Gastrocnemius medialis (tissue), 4 donors: ENCODE measurements around the gene PRKN.

Experiments used
- POLR2A ChIP-seq, 2 donors: fragments of 450-650 bp; IDR thresholded peaks; one replicate each; pipeline ENCODE4 v1.6.1; 2017; ENCODE audit warnings: antibody characterized with exemption in 2 of 2, mild to moderate bottlenecking in 2 of 2, moderate library complexity in 2 of 2
- TF ChIP-seq, protein P1 (sequence below), 5 experiments: fragments of 450-650 bp in 3 of 5; fragments of 200-600 bp in 2 of 5; sonication (generic) in 2 of 5; IDR thresholded peaks in 4 of 5; conservative IDR thresholded peaks in 1 of 5; 1 replicate in 4 of 5; 2 replicates in 1 of 5; pipeline ENCODE4 v1.5.1; 2016 to 2019; ENCODE audit warnings: antibody characterized with exemption in 5 of 5, mild to moderate bottlenecking in 3 of 5, moderate library complexity in 3 of 5

DNA sequence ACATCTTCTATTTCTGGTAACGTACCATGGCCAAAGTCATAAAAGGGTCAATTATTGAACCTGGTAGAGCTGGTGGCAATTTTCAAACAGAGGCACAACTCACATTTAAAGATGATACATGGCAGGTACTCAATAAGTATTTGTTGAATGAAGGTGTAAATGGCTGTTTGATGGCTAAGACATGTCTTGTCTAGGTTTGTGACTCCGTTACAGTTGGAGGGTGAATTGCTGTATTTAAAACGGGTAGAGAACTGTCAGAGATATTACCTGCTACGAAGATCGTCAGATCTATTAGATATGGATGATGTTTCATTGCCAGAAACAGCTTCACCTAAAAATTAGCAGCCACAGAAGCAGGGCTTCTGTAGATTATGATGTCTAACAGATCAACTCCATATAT lies 601.9 kb downstream of the PRKN start:
- TF ChIP-seq, protein P1, sequence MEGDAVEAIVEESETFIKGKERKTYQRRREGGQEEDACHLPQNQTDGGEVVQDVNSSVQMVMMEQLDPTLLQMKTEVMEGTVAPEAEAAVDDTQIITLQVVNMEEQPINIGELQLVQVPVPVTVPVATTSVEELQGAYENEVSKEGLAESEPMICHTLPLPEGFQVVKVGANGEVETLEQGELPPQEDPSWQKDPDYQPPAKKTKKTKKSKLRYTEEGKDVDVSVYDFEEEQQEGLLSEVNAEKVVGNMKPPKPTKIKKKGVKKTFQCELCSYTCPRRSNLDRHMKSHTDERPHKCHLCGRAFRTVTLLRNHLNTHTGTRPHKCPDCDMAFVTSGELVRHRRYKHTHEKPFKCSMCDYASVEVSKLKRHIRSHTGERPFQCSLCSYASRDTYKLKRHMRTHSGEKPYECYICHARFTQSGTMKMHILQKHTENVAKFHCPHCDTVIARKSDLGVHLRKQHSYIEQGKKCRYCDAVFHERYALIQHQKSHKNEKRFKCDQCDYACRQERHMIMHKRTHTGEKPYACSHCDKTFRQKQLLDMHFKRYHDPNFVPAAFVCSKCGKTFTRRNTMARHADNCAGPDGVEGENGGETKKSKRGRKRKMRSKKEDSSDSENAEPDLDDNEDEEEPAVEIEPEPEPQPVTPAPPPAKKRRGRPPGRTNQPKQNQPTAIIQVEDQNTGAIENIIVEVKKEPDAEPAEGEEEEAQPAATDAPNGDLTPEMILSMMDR (IDR thresholded peaks at IDR 0.05 in 4 of 5, conservative IDR thresholded peaks at IDR 0.05 in 1 of 5) = no peak
- TF ChIP-seq POLR2A (IDR thresholded peaks at IDR 0.05) = no peak
